Endodermal cell (in vitro differentiated cells): ENCODE results near the gene RHBDF1. TPM values are rescaled to one million over a fixed set of nuclear protein-coding genes. Genes with fewer than 3 reads are reported as not detected.
A peak's percentile ranks its signal among the peaks of the same experiment; 100 is the strongest.

Experiments
- DNase-seq: peaks from one replicate; pipeline ENCODE4 v3.0.0-alpha.2; 2017
- H3K27ac ChIP-seq: 2 replicates; pipeline ENCODE4 v1.5.1; 2013; ENCODE audit warnings: mild to moderate bottlenecking, low read depth, low read length, moderate library complexity
- H3K27me3 ChIP-seq: 2 replicates; pipeline ENCODE4 v1.6.1; 2013; ENCODE audit warnings: mild to moderate bottlenecking, low read length, moderate library complexity; ENCODE audit not compliant: insufficient read depth, control insufficient read depth, poor library complexity, severe bottlenecking
- H3K36me3 ChIP-seq: 2 replicates; pipeline ENCODE4 v1.7.0; 2013; ENCODE audit warnings: mild to moderate bottlenecking, low read length, moderate library complexity; ENCODE audit not compliant: control insufficient read depth, insufficient read depth
- H3K4me1 ChIP-seq: one replicate; pipeline ENCODE4 v1.7.0; 2013; ENCODE audit warnings: low read length; ENCODE audit not compliant: control insufficient read depth, insufficient read depth
- H3K4me3 ChIP-seq: 2 replicates; pipeline ENCODE4 v1.5.1; 2013; ENCODE audit warnings: mild to moderate bottlenecking, low read length, moderate library complexity
- H3K9ac ChIP-seq: 2 replicates; pipeline ENCODE4 v1.6.1; 2013; ENCODE audit warnings: mild to moderate bottlenecking, low read length, moderate library complexity; ENCODE audit not compliant: poor library complexity, severe bottlenecking; ENCODE audit errors: extremely low read depth
- H3K9me3 ChIP-seq: 2 replicates; pipeline ENCODE4 v1.6.1; 2013; ENCODE audit warnings: mild to moderate bottlenecking, low read length, moderate library complexity; ENCODE audit not compliant: control insufficient read depth
- H3K27ac Mint-ChIP-seq: 2 replicates; pipeline ENCODE4 v1.8.0; 2020; ENCODE audit warnings: mixed read lengths
- H3K27me3 Mint-ChIP-seq: 2 replicates; pipeline ENCODE4 v1.8.0; 2021; ENCODE audit warnings: mild to moderate bottlenecking, mixed read lengths; ENCODE audit not compliant: insufficient read depth
- H3K36me3 Mint-ChIP-seq: 2 replicates; pipeline ENCODE4 v1.8.0; 2020; ENCODE audit warnings: low read depth, mixed read lengths
- H3K4me1 Mint-ChIP-seq: 2 replicates; pipeline ENCODE4 v1.8.0; 2020; ENCODE audit warnings: mixed read lengths
- H3K4me3 Mint-ChIP-seq: 2 replicates; pipeline ENCODE4 v1.8.0; 2020; ENCODE audit warnings: mild to moderate bottlenecking, moderate library complexity, mixed read lengths
- H3K9me3 Mint-ChIP-seq: 2 replicates; pipeline ENCODE4 v1.8.0; 2020; ENCODE audit warnings: mild to moderate bottlenecking, mixed read lengths
- WGBS, 2 experiments: methylation state at CpG; one replicate each; pipeline versions ENCODE4 v1.1.5 to v1.1.7; 2013; ENCODE audit warnings: missing lambda C conversion rate in 2 of 2, mixed read lengths in 1 of 2; ENCODE audit not compliant: insufficient coverage in 1 of 2, insufficient read length in 1 of 2; 5-methylcytosine and 5-hydroxymethylcytosine counted together
- total RNA-seq, 2 donors: library from RNA; stranded (reverse); fragmentation: NEBNext Ultra II Directional in 1 of 2; extraction: Animal tissue kit (Norgen Biotek cat#: 25700) in 1 of 2; gene quantifications; 2 replicates in 1 of 2; 3 replicates in 1 of 2; pipeline ENCODE4 v1.2.1, GENCODE V29; 2021
- TF ChIP-seq, protein P1 (sequence below): fragments of 200-600 bp; sonication (generic); conservative IDR thresholded peaks from 2 replicates; pipeline ENCODE4 v1.5.0; 2021; ENCODE audit warnings: antibody characterized with exemption, mild to moderate bottlenecking

Gene RHBDF1
- total RNA-seq, 2 donors from 2014 or later, result 70.7 to 76.4 TPM

DNA sequence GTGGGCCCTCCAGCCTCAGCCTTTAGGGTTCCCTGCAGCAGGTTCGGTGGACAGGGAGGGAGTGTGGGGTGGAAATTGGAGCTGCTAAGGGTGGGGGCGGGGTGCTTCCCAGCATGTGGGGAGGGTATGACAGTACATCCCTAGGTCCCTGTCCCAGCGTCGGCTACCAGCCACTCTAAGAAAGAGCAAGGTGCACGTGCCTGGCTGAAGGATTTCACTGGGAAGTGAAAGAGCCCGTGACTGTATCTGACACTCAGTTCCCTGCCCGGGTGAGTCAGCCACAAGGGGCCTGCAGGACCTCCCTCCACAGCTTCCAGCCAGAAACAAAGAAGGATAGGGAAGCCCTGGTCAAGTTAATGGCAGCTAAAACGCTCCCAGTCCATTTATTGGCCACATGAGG, 14.7 kb downstream of the RHBDF1 start:
- peak overlapping the region; percentile 12 for H3K27ac Mint-ChIP-seq
- no peak for DNase-seq
- peaks cover 2% of the 10 kb centered on the region for H3K9me3 Mint-ChIP-seq
- peaks cover 48% of the 10 kb centered on the region for H3K36me3 Mint-ChIP-seq
- 93 to 95% methylated on average over 6 to 8 of the region's 8 CpGs for WGBS, 2 experiments
- H3K4me1 Mint-ChIP-seq, result peaks cover 3% of the 10 kb centered on the region
- Histone ChIP-seq H3K9ac (no peak overlapping the region), H3K36me3 (peaks cover 50% of the 10 kb centered on the region), H3K27me3 (no peaks in the 10 kb centered on the region), H3K4me1 (no peaks in the 10 kb centered on the region), H3K9me3 (no peaks in the 10 kb centered on the region), H3K4me3 (no peak overlapping the region), H3K27ac (no peak overlapping the region)
- H3K4me3 Mint-ChIP-seq, result no peak overlapping the region
- H3K27me3 Mint-ChIP-seq, result no peaks in the 10 kb centered on the region
- TF ChIP-seq, protein P1, sequence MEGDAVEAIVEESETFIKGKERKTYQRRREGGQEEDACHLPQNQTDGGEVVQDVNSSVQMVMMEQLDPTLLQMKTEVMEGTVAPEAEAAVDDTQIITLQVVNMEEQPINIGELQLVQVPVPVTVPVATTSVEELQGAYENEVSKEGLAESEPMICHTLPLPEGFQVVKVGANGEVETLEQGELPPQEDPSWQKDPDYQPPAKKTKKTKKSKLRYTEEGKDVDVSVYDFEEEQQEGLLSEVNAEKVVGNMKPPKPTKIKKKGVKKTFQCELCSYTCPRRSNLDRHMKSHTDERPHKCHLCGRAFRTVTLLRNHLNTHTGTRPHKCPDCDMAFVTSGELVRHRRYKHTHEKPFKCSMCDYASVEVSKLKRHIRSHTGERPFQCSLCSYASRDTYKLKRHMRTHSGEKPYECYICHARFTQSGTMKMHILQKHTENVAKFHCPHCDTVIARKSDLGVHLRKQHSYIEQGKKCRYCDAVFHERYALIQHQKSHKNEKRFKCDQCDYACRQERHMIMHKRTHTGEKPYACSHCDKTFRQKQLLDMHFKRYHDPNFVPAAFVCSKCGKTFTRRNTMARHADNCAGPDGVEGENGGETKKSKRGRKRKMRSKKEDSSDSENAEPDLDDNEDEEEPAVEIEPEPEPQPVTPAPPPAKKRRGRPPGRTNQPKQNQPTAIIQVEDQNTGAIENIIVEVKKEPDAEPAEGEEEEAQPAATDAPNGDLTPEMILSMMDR, result no peak

DNA sequence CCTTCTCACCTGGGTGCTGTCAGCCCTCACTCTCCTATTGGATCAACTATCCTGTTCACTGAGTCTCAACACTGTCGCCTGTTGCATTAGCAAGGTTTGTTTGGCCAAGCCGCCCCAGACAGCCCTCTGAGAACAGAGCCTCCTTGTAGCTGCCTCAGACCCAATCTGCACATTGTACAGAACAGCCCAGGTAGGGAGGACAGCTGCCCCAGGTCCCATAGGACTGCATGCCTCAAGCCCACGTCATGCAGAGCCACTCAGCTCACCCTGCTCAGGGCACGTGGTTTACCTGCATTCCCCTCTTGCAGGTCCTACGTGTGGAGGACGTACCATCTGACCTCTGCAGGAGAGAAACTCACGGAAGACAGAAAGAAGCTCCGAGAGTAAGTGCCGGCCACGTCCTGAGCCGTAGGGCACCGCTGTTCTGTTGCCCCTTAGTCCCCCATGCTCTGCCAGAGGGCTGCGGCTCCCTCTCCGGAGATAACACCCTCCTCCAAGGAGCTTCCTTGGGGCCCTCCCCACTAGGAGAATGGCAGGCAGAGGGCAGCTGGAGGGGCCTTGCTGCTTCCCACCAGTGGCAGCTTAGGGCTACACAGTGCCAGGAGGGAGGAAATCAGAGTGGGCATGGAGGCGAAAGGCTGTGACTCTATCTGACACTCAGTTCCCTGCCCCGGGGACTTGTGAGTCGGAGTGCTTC, 16.1 kb downstream of the RHBDF1 start:
- H3K36me3 ChIP-seq, result peaks cover 51% of the 10 kb centered on the region
- H3K27me3 ChIP-seq, result no peaks in the 10 kb centered on the region
- H3K9ac ChIP-seq, result no peak overlapping the region
- no peak overlapping the region for H3K27ac ChIP-seq
- Mint-ChIP-seq H3K9me3 (peaks cover 2% of the 10 kb centered on the region), H3K4me1 (peaks cover 5% of the 10 kb centered on the region), H3K36me3 (peaks cover 50% of the 10 kb centered on the region), H3K27me3 (no peaks in the 10 kb centered on the region), H3K27ac (no peak overlapping the region), H3K4me3 (no peak overlapping the region)
- TF ChIP-seq, protein P1, result no peak
- H3K4me1 ChIP-seq, result no peaks in the 10 kb centered on the region
- H3K9me3 ChIP-seq, result no peaks in the 10 kb centered on the region
- DNase-seq, result no peak
- no peak overlapping the region for H3K4me3 ChIP-seq
- WGBS, 2 experiments, result 94 to 98% methylated on average over 12 to 17 of the region's 17 CpGs

DNA sequence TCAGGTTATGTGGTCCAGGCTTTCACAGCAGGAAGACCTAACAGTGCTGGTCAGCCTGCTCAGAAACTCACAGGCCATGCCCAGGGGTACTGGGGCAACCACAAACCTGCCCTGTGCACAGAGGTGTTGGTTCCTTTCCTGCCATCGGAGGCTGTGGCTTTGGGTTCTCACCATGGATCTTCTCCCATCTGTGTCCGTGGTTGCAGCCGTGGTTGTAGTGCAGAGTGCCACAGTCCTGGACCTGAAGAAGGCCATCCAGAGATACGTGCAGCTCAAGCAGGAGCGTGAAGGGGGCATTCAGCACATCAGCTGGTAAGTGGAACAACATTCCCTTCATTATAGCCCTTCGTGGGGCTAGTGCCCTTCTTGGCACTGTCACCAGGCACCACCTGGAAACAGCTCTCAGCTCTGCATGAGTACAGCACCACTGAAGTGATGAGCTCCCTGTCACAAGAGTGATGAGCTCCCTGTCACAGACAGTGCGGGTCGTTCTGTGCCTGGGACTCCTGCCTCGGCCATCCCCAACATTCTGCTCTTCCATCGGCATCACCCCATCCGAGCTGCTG, 16.8 kb downstream of the RHBDF1 start:
- H3K36me3 Mint-ChIP-seq, result peaks cover 54% of the 10 kb centered on the region
- peaks cover 55% of the 10 kb centered on the region for H3K36me3 ChIP-seq
- no peak overlapping the region for H3K9ac ChIP-seq
- DNase-seq, result no peak
- WGBS, 2 experiments, result 93 to 98% methylated on average over 9 to 11 of the region's 11 CpGs
- H3K4me3 ChIP-seq, result no peak overlapping the region
- no peaks in the 10 kb centered on the region for H3K27me3 Mint-ChIP-seq
- no peak overlapping the region for H3K27ac ChIP-seq
- H3K4me3 Mint-ChIP-seq, result peak overlapping the region; percentile 97
- no peaks in the 10 kb centered on the region for H3K4me1 ChIP-seq
- H3K27me3 ChIP-seq, result no peaks in the 10 kb centered on the region
- peaks cover 2% of the 10 kb centered on the region for H3K9me3 Mint-ChIP-seq
- H3K27ac Mint-ChIP-seq, result no peak overlapping the region
- TF ChIP-seq, protein P1, result no peak
- H3K4me1 Mint-ChIP-seq, result peaks cover 13% of the 10 kb centered on the region
- no peaks in the 10 kb centered on the region for H3K9me3 ChIP-seq
